ENCODE measurements around the gene CPED1.

The CPED1 gene

GRCh38 chr7:121002757-121003200, 14.3 kb downstream of the CPED1 start:
- TF ChIP-seq ZNF223 (tag by site-specific recombination; IDR thresholded peaks at IDR 0.05) (no peak), PRDM10 (tag by site-specific recombination; IDR thresholded peaks at IDR 0.05) (peak; percentile 46; the same call in 1 of the 2 replicates), ZNF843 (tag by site-specific recombination; IDR thresholded peaks at IDR 0.05) (0 out of 2 replicates have a peak, but pooled peaks have one; percentile 22), ZXDB (tag by site-specific recombination; IDR thresholded peaks at IDR 0.05) (peak; percentile 78), WT1 (tag by site-specific recombination; IDR thresholded peaks at IDR 0.05) (peak; percentile 95), ZNF391 (tag by site-specific recombination; IDR thresholded peaks at IDR 0.05; ENCODE audit: borderline replicate concordance, low read depth) (no peak)
- TF ChIP-seq, protein P1, sequence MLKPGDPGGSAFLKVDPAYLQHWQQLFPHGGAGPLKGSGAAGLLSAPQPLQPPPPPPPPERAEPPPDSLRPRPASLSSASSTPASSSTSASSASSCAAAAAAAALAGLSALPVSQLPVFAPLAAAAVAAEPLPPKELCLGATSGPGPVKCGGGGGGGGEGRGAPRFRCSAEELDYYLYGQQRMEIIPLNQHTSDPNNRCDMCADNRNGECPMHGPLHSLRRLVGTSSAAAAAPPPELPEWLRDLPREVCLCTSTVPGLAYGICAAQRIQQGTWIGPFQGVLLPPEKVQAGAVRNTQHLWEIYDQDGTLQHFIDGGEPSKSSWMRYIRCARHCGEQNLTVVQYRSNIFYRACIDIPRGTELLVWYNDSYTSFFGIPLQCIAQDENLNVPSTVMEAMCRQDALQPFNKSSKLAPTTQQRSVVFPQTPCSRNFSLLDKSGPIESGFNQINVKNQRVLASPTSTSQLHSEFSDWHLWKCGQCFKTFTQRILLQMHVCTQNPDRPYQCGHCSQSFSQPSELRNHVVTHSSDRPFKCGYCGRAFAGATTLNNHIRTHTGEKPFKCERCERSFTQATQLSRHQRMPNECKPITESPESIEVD (tag by site-specific recombination; IDR thresholded peaks at IDR 0.05), result peak; percentile 44
- Histone ChIP-seq H3K36me3 (ENCODE audit: control insufficient read depth in 2 of 2, insufficient read depth in 1 of 2, low read length in 2 of 2) (no peaks in the 10 kb centered on the region), H3K4me3 (ENCODE audit: low read depth, low read length) (no peak overlapping the region), H3K9me3 (ENCODE audit: control insufficient read depth, insufficient read depth, low read depth, low read length) (no peaks in the 10 kb centered on the region), H3K27ac (ENCODE audit: extremely low read depth, low read depth, low read length) (no peak overlapping the region), H3K4me1 (ENCODE audit: control insufficient read depth, insufficient read depth, low read length) (no peaks in the 10 kb centered on the region)
- CTCF ChIA-PET, result interaction anchor here (6.1 kb wide), 1 partner anchor 14 kb away, joined by 40 read pairs; the partner anchor contains the start of gene CPED1
- POLR2A ChIA-PET, result no interaction called here

GRCh38 chr7:121003986-121004685, 15.6 kb downstream of the CPED1 start:
- Histone ChIP-seq H3K9me3 (ENCODE audit: control insufficient read depth, insufficient read depth, low read depth, low read length) (no peaks in the 10 kb centered on the region), H3K36me3 (ENCODE audit: control insufficient read depth in 2 of 2, insufficient read depth in 1 of 2, low read length in 2 of 2) (no peaks in the 10 kb centered on the region), H3K4me3 (ENCODE audit: low read depth, low read length) (no peak overlapping the region), H3K4me1 (ENCODE audit: control insufficient read depth, insufficient read depth, low read length) (no peaks in the 10 kb centered on the region), H3K27ac (ENCODE audit: extremely low read depth, low read depth, low read length) (no peak overlapping the region)
- CTCF ChIA-PET, result no interaction called here
- TF ChIP-seq SP2 (tag by site-specific recombination; IDR thresholded peaks at IDR 0.05) (no peak), ZFP41 (tag by site-specific recombination; IDR thresholded peaks at IDR 0.05; ENCODE audit: borderline replicate concordance) (no peak), ATF2 (tag by site-specific recombination; IDR thresholded peaks at IDR 0.05; ENCODE audit: low read depth) (no peak), ZNF501 (tag by site-specific recombination; IDR thresholded peaks at IDR 0.05) (no peak), ZNF571 (tag by site-specific recombination; IDR thresholded peaks at IDR 0.05) (no peak), ZNF362 (tag by site-specific recombination; IDR thresholded peaks at IDR 0.05) (no peak), ZBTB26 (tag by site-specific recombination; optimal IDR thresholded peaks at IDR 0.05) (no peak), TRIM28 (IDR thresholded peaks at IDR 0.05; ENCODE audit: borderline replicate concordance, low read length) (no peak), ZNF629 (tag by site-specific recombination; IDR thresholded peaks at IDR 0.05) (no peak)
- TF ChIP-seq, protein P2, sequence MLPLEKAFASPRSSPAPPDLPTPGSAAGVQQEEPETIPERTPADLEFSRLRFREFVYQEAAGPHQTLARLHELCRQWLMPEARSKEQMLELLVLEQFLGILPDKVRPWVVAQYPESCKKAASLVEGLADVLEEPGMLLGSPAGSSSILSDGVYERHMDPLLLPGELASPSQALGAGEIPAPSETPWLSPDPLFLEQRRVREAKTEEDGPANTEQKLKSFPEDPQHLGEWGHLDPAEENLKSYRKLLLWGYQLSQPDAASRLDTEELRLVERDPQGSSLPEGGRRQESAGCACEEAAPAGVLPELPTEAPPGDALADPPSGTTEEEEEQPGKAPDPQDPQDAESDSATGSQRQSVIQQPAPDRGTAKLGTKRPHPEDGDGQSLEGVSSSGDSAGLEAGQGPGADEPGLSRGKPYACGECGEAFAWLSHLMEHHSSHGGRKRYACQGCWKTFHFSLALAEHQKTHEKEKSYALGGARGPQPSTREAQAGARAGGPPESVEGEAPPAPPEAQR (tag by site-specific recombination; IDR thresholded peaks at IDR 0.05), result no peak
- POLR2A ChIA-PET, result no interaction called here
